ENCODE data around the gene IL23R. TPM values are rescaled to one million over a fixed set of nuclear protein-coding genes. Genes with fewer than 3 reads are reported as not detected.

The IL23R gene
- total RNA-seq, 1 donor from 2014 or later, result not detected

- Mint-ChIP-seq H3K27ac (ENCODE audit: unreplicated experiment) (no peak overlapping the region), H3K4me1 (ENCODE audit: unreplicated experiment) (no peaks in the 10 kb centered on the region), H3K36me3 (ENCODE audit: low read depth, unreplicated experiment) (no peaks in the 10 kb centered on the region), H3K9me3 (ENCODE audit: unreplicated experiment) (no peaks in the 10 kb centered on the region), H3K4me3 (ENCODE audit: unreplicated experiment) (no peak overlapping the region), H3K27me3 (ENCODE audit: unreplicated experiment) (peaks cover 2% of the 10 kb centered on the region)
- TF ChIP-seq CTCF (IDR thresholded peaks at IDR 0.05; ENCODE audit: unreplicated experiment), result no peak
- DNase-seq (ENCODE audit: low spot score), result no peak
These were observed 24.7 kb downstream of the IL23R start for GRCh38 chr1:67190942-67191341.

- DNase-seq (ENCODE audit: low spot score), result no peak
- Mint-ChIP-seq H3K27me3 (ENCODE audit: unreplicated experiment) (peaks cover 2% of the 10 kb centered on the region), H3K36me3 (ENCODE audit: low read depth, unreplicated experiment) (no peaks in the 10 kb centered on the region), H3K9me3 (ENCODE audit: unreplicated experiment) (no peaks in the 10 kb centered on the region), H3K4me1 (ENCODE audit: unreplicated experiment) (no peaks in the 10 kb centered on the region), H3K27ac (ENCODE audit: unreplicated experiment) (no peak overlapping the region), H3K4me3 (ENCODE audit: unreplicated experiment) (no peak overlapping the region)
- no peak for TF ChIP-seq CTCF (IDR thresholded peaks at IDR 0.05; ENCODE audit: unreplicated experiment)
These were observed 25.6 kb downstream of the IL23R start for GRCh38 chr1:67191668-67192520.

- no peaks in the 10 kb centered on the region for H3K9me3 Mint-ChIP-seq (ENCODE audit: unreplicated experiment)
- H3K36me3 Mint-ChIP-seq (ENCODE audit: low read depth, unreplicated experiment), result no peaks in the 10 kb centered on the region
- no peak overlapping the region for H3K27ac Mint-ChIP-seq (ENCODE audit: unreplicated experiment)
- peaks cover 2% of the 10 kb centered on the region for H3K27me3 Mint-ChIP-seq (ENCODE audit: unreplicated experiment)
- DNase-seq (ENCODE audit: low spot score), result no peak
- TF ChIP-seq CTCF (IDR thresholded peaks at IDR 0.05; ENCODE audit: unreplicated experiment), result no peak
- no peak overlapping the region for H3K4me3 Mint-ChIP-seq (ENCODE audit: unreplicated experiment)
- H3K4me1 Mint-ChIP-seq (ENCODE audit: unreplicated experiment), result no peaks in the 10 kb centered on the region
These were observed 26.6 kb downstream of the IL23R start for GRCh38 chr1:67192902-67193301.

GRCh38 chr1:67193704-67194103 lies 27.4 kb downstream of the IL23R start:
- no peaks in the 10 kb centered on the region for H3K4me1 Mint-ChIP-seq (ENCODE audit: unreplicated experiment)
- no peaks in the 10 kb centered on the region for H3K27me3 Mint-ChIP-seq (ENCODE audit: unreplicated experiment)
- no peak overlapping the region for H3K27ac Mint-ChIP-seq (ENCODE audit: unreplicated experiment)
- H3K4me3 Mint-ChIP-seq (ENCODE audit: unreplicated experiment), result no peak overlapping the region
- no peak for DNase-seq (ENCODE audit: low spot score)
- H3K36me3 Mint-ChIP-seq (ENCODE audit: low read depth, unreplicated experiment), result no peaks in the 10 kb centered on the region
- no peaks in the 10 kb centered on the region for H3K9me3 Mint-ChIP-seq (ENCODE audit: unreplicated experiment)
- no peak for TF ChIP-seq CTCF (IDR thresholded peaks at IDR 0.05; ENCODE audit: unreplicated experiment)

GRCh38 chr1:67194209-67194863 lies 28.1 kb downstream of the IL23R start:
- Mint-ChIP-seq H3K27me3 (ENCODE audit: unreplicated experiment) (peaks cover 2% of the 10 kb centered on the region), H3K4me3 (ENCODE audit: unreplicated experiment) (no peak overlapping the region), H3K9me3 (ENCODE audit: unreplicated experiment) (no peaks in the 10 kb centered on the region), H3K36me3 (ENCODE audit: low read depth, unreplicated experiment) (no peaks in the 10 kb centered on the region), H3K27ac (ENCODE audit: unreplicated experiment) (no peak overlapping the region), H3K4me1 (ENCODE audit: unreplicated experiment) (no peaks in the 10 kb centered on the region)
- no peak for DNase-seq (ENCODE audit: low spot score)
- no peak for TF ChIP-seq CTCF (IDR thresholded peaks at IDR 0.05; ENCODE audit: unreplicated experiment)
